ENCODE measurements around the gene TMEM87B. TPM values are rescaled to one million over a fixed set of nuclear protein-coding genes. Genes with fewer than 3 reads are reported as not detected.

The TMEM87B gene
- total RNA-seq, 4 donors from 2014 or later: 11.9 to 20.1 (median 18.2) TPM

- Histone ChIP-seq H3K36me3 (peaks cover 0 to 12% (median 0%) of the 10 kb centered on the region in 3 donors), H3K4me3 (no peak overlapping the region), H3K9me3 (peaks cover 0 to 7% (median 0%) of the 10 kb centered on the region in 4 donors), H3K4me1 (no peaks in the 10 kb centered on the region), H3K27me3 (no peaks in the 10 kb centered on the region), H3K27ac (no peak overlapping the region)
- DNase-seq (ENCODE audit: low spot score in 2 of 2): peak in 1 of 2 donors; percentile 64
- peak; percentile 30 to 48 (median 41) for TF ChIP-seq CTCF (IDR thresholded peaks at IDR 0.05)
- no peak for TF ChIP-seq POLR2A (IDR thresholded peaks at IDR 0.05)
Observed at GRCh38 chr2:112121682-112122254, 66.7 kb downstream of the TMEM87B start.

DNA sequence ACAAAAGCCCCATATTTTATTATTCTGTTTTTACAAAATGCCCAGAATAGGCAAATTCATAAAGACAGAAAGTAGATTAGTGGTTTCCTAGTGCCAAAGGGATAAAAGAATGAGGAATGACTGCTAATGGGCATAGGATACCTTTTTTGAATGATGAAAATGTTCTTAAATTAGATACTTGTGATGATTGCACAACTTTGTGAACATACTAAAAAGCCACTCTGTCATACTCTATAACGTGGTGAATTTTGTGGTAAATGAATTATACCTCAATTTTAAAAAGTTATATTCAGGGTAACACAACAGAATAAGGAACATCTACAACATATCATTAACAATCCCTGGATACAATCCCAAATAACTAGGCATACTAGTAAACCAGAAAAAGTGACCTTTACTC lies 74.0 kb downstream of the TMEM87B start:
- Histone ChIP-seq H3K9me3 (peaks cover 0 to 12% (median 1%) of the 10 kb centered on the region in 4 donors), H3K4me1 (no peaks in the 10 kb centered on the region), H3K4me3 (no peak overlapping the region), H3K27ac (no peak overlapping the region), H3K27me3 (no peaks in the 10 kb centered on the region), H3K36me3 (no peaks in the 10 kb centered on the region)
- TF ChIP-seq EP300 (IDR thresholded peaks at IDR 0.05) (no peak), CTCF (IDR thresholded peaks at IDR 0.05) (no peak), POLR2A (IDR thresholded peaks at IDR 0.05) (no peak)
- 75 to 92% methylated on average over 1 of the region's 1 CpG for WGBS, 2 donors
- DNase-seq (ENCODE audit: low spot score in 2 of 2): no peak

- TF ChIP-seq POLR2A (IDR thresholded peaks at IDR 0.05) (no peak), EP300 (IDR thresholded peaks at IDR 0.05) (no peak), CTCF (IDR thresholded peaks at IDR 0.05) (no peak)
- H3K4me3 ChIP-seq: no peak overlapping the region
- H3K27ac ChIP-seq: no peak overlapping the region
- DNase-seq (ENCODE audit: low spot score in 2 of 2): no peak
- H3K27me3 ChIP-seq: peaks cover 0 to 13% of the 10 kb centered on the region in 2 donors
- H3K36me3 ChIP-seq: no peaks in the 10 kb centered on the region
- H3K9me3 ChIP-seq: peaks cover 0 to 3% (median 1%) of the 10 kb centered on the region in 4 donors
- H3K4me1 ChIP-seq: peaks cover 0 to 8% (median 0%) of the 10 kb centered on the region in 4 donors
Observed at GRCh38 chr2:112133344-112133743, 78.3 kb downstream of the TMEM87B start.

- Histone ChIP-seq H3K4me1 (peaks cover 0 to 8% (median 0%) of the 10 kb centered on the region in 4 donors), H3K36me3 (no peaks in the 10 kb centered on the region), H3K27me3 (peaks cover 0 to 13% of the 10 kb centered on the region in 2 donors), H3K4me3 (no peak overlapping the region), H3K9me3 (peaks cover 0 to 3% (median 0%) of the 10 kb centered on the region in 4 donors), H3K27ac (no peak overlapping the region)
- DNase-seq (ENCODE audit: low spot score in 2 of 2): no peak
- no peak for TF ChIP-seq POLR2A (IDR thresholded peaks at IDR 0.05)
- no peak for TF ChIP-seq EP300 (IDR thresholded peaks at IDR 0.05)
- no peak for TF ChIP-seq CTCF (IDR thresholded peaks at IDR 0.05)
- WGBS, 2 donors: 77 to 81% methylated on average over 4 of the region's 4 CpGs
Observed at GRCh38 chr2:112134120-112134519, 79.1 kb downstream of the TMEM87B start.

DNA sequence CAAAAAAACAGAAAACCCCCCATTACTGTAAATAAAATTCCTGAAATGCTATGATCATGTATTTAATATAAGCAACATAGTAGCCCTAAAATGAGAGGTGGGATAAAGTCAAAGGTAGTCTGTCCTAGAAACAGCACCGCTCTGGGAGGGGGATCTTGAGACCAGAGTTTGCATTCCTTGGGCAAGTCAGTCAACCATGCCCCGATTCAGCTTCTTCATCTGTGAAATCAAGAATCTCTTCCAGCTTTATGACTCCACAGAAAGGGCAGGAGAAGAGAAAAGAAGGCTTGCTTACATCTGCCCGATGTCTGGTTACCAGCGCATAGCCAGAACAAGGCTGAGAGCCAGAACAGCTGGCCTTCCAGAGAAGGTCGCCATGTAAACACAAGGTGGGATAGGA lies 81.0 kb downstream of the TMEM87B start:
- no peak overlapping the region for H3K4me3 ChIP-seq
- H3K9me3 ChIP-seq: peaks cover 0 to 3% (median 0%) of the 10 kb centered on the region in 4 donors
- 84 to 87% methylated on average over 5 of the region's 5 CpGs for WGBS, 2 donors
- H3K4me1 ChIP-seq: peaks cover 0 to 11% (median 0%) of the 10 kb centered on the region in 4 donors
- no peak for TF ChIP-seq POLR2A (IDR thresholded peaks at IDR 0.05)
- no peak for TF ChIP-seq CTCF (IDR thresholded peaks at IDR 0.05)
- no peak for TF ChIP-seq EP300 (IDR thresholded peaks at IDR 0.05)
- H3K36me3 ChIP-seq: no peaks in the 10 kb centered on the region
- no peak overlapping the region for H3K27ac ChIP-seq
- peaks cover 0 to 24% of the 10 kb centered on the region in 2 donors for H3K27me3 ChIP-seq
- no peak for DNase-seq (ENCODE audit: low spot score in 2 of 2)

All from tibial nerve (tissue), 4 donors.